Activated CD8-positive, alpha-beta memory T cell treated with anti-CD3 and anti-CD28 coated beads, Interleukin-2, amount 50 U/mL, for 48 hours (primary cell): ENCODE measurements around the gene SLC9B2.

Experiments
- DNase-seq: peaks from one replicate; pipeline ENCODE4 v3.0.0-alpha.2; 2020

The SLC9B2 gene, protein sequence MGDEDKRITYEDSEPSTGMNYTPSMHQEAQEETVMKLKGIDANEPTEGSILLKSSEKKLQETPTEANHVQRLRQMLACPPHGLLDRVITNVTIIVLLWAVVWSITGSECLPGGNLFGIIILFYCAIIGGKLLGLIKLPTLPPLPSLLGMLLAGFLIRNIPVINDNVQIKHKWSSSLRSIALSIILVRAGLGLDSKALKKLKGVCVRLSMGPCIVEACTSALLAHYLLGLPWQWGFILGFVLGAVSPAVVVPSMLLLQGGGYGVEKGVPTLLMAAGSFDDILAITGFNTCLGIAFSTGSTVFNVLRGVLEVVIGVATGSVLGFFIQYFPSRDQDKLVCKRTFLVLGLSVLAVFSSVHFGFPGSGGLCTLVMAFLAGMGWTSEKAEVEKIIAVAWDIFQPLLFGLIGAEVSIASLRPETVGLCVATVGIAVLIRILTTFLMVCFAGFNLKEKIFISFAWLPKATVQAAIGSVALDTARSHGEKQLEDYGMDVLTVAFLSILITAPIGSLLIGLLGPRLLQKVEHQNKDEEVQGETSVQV

DNA sequence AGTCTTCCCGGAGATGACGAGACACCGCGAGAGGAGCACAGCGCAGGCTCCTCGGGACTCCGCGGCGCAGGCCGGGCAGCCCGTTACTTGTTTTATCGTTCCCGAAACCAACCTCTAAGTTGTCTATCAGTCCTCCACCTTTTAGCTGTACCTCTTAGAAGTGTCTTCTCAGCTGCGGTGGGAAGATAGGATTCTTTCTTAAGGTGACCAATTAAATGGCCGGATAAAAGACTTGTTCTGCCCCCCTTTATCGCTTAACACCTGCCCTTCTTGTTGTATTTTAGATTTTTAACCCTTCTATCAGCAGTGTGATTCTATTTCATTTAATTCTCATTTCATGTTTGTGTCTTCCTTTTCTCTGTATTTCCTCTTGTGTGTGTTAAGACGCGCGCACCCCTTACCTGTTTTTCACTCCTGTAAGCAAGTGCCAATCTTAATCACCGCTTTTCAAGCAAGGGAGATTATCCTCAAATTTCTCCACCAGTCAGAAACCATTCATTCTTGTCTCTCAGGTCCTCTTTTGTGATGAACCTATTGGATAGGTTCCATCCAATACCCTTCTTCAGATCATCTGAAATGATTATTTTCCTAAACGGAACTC lies at the start of gene SLC9B2:
TSS of gene SLC9B2 (minus strand) at position 15 of the 601 bp plus-strand sequence. CDS start 9,211 bp downstream, outside the sequence.
- no peak for DNase-seq

DNA sequence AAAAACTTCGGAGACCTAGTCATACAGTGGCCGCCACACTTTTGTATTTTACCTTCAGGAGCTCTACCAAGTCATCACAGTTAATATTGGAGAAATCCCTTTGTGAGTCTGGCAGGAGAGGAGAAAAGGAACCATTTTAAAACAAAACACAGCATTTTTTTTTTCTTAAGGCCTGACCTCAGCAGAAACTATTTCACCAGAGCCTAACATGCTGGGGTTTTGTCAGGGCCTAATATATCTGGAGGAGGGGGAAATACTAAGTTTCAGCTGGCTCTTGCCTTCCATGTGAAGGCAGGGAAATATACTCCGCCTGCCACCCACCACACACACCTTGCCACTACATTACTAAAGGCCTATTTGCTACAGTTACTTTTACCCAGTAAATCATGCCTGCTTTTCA lies 49.6 kb upstream of the SLC9B2 start:
- DNase-seq, result no peak

DNA sequence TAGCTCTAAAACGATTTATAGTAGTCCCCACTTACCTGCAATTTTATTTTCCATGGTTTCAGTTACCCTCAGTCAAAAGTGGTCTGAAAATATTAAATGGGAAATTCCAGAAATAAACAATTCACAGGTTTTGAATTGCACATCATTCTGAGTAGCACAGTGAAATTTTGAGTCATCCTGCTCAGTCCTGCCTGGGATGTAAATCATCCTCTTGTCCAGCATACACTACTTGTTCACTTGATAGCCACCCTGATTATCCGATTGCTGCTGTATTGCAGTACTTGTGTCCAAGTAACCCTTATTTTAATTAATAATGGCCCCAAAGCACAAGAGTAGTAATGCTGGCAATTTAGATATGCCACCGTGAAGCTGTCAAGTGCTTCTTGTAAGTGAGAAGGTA lies 46.6 kb upstream of the SLC9B2 start:
- DNase-seq, result no peak

DNA sequence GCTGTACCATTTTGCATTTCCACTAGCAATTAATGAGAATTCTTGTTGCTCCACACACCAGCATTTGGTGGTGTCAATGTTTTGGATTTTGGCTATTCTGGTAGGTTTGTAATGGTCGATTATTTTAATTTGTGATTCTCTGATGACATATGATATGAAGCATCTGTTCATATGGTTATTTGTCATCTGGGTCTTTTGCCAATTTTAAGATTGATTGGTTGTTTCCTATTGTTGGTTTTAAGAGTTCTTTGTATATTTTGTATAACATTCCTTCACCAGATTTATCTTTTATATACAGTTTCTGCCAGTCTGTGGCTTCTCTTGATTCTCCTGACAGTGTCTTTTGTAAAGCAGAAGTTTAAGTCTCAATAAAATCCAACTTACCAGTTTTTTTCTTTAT lies 41.6 kb upstream of the SLC9B2 start:
- no peak for DNase-seq

DNA sequence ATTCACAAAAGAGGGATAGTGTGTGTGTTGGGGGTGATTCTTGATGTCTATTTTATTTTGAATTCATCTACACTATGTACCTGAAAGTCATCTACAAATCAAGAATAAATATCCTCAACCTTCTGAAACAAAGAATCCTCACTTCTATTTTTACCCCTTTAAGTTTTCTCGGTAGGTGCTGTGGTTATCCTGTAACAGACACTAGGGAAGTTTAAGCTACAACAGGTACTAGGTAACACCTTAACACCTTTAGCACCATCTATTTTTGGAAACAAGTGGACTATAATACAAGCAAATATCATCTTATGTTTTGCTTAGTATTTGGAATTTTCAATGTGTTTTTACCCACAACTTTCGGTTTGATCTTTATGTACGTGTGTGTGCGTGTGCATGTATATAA lies 35.0 kb upstream of the SLC9B2 start:
- DNase-seq, result no peak

DNA sequence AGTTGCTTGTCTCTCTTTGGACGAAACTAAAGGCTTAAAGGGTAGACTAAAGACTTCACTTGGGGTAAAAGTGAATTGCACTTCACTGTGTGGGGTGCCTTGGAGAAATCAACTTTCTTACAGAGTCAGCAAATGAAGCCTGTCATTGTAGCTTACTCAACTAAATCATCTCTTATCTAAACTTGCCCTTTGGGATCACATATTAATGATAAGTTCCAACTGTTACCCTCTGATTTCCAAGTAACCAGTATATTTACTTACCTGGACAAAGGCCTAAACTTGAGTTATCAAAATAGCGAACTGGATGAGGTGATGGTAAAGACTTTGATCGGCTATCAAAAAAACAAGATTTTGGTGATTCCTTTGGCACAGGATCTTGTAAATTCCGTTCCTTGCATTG lies 32.0 kb upstream of the SLC9B2 start:
- DNase-seq, result no peak

DNA sequence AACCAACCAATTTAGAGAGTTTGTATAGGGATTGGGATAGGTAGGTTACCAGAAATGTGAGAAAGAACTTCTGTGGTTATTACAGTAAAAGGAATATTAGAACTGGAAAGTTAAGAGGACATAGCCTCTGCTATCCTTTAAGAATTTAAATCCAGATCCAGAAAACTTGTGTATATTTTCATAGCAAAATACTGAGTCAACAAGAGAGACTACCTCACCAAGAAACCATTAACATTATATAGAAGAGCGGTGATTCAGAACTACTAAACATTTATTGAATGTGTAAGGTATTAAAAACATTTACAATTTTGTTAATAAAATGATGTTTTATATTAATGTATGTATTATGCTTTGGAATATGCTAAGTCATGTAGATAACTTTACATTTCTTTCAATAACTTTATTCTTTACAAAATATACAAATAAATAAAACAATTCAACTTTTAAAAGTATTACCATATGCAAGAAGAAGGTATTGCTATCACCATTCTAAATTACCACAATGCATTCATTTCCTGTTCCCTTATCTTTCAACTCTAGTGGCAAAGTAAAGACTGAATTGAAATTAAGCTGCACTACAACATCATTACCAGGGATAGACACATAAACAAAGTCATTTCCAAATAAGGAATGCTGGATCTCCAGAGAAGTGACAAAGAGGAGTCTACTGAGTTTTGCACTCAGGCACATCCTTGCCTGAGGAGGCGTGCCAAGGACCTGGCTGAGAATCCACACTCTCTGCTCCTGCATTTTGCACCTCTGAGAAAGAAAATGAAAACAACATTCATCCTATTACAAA lies 29.2 kb upstream of the SLC9B2 start:
- no peak for DNase-seq

DNA sequence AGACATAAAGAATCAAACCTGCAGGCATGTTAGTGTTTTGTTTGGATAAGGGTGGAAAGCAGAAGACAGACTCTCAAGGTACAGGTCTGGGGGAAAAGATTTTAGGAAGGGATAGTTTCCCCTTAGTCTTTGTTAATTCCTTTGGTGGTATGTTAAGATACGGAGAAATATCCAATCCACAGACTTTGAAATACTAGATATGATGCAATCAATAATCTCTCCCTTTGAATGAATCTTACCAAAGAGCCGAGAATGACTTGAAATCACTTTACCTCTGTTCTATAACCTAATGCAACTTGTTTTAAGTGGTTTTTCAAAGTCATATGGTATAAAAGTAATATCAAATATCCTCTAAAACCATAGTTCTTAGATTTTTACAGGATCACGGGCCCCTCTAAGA lies 28.3 kb upstream of the SLC9B2 start:
- DNase-seq, result no peak

DNA sequence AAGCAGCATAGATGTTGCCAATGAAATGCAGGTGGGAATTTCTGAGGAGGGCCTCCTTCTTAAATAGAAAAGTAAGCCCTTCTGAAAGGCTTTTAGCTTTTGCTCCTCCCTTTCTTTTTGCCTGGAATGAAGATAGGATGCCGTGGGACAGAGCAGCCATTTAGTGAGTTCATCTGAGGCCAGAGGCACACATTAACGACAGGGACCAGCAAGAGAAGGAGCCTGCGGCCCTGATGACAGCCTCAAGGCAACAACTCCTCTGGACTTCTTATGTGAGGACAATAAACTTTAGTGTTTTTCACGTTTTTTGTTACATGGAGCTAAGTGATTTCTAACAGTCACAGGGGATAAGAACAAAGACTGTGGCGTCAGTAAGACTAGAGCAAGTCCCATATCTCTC lies 24.1 kb upstream of the SLC9B2 start:
- DNase-seq, result no peak

DNA sequence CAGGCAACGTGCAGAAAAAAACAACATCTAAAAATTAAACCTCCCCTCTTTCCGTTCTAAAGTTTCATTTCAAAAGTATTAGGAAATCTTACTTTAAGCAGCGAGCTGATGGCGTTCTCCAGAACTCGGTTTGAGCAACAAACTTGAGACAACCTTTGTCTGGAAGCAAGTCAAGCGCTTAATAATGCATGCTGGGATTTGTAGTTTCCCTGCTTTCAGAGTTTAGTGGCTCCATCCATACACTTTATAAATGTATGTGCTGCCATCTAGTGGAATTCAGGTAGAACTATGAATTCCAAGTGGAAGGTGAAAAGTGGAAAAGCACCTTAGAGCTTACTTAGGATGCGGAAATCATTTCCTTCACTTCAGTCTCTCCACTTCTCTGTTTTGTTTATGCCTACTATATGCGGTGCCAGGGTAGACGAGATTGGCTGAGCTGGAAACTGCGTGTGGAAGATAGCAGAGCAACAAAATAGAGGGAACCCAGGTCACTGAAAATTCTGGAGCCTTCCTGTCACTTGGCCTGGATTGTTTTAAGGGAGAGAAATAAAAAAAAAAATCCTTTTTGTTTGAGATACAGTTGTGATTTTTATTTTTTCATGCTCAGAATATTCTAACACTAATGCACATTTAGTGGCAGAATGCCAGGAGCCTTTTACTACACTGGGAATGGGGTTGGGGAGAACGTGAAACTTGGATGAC lies 23.3 kb upstream of the SLC9B2 start, which contains the start of gene BDH2:
TSS of gene BDH2 (minus strand) at position 144 of the 702 bp plus-strand sequence. CDS start 3,580 bp downstream, outside the sequence.
- no peak for DNase-seq

DNA sequence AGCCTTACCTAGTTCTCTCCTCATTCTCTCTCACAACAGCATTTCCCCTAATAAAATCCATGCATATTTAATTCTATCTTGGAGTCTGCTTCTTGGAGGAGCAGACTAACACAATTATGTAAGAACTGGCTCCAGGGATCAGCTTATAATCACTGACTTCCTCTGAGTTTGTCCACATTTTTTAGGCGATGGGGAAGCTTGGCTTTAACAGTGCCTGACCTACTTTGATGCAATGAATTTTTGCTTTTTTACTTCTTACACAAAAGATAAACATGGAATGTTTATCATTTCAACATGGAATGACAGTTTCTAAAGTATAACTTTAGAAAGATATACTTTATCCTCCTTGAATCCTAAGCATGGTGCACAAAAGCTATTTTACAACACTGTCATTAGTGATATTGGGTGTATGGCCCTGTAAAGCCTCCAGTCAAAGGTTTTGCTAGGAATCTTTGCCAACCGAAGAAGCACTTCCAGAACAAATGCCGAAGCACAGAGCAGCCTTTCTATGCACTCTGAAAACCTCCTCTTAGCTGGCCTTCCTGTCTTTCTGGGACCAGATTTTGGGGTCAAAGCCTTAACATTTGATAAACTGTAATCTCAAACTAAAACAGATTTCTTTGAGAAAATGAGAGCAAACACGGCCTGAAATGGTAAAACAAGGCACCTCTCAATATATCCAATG lies 22.3 kb upstream of the SLC9B2 start:
- DNase-seq, result no peak

DNA sequence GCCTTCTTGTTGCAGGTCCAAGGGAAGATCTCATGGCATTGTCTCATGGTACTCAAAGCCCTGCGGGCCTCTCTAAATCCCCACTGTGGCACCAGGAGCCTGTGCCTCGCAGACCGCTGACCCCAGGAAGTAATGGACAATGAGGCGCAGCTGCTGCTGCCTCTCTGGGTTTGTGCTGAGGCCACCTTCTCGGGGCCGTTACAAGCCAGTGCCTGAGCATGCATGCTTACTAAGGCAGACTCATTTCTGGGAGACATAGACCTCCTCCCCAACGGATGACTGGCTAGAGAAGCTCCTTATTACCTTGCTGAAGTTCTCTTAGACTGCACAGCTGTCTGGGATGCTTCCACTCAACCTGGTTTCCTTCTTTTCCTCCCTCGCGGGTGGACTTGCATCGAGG lies 21.8 kb upstream of the SLC9B2 start:
- DNase-seq, result no peak

DNA sequence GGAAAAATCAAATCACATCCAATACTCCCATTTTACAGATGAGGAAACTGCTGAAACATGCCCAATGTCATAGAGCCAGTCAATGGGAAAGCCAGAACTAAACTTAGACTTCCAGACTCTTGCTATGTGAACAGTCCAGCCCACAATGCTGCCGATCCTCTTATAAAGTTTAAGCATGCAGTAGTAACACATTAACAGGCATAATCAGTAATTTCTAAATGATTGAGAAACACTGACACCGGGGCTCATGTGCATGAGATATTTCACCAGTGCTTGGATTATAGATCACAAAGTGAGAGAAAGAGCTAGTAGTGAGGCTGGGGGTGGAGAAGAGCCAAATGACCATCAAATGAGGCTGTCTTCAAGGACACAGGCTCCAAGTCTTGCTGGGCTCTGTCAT lies 20.6 kb upstream of the SLC9B2 start:
- DNase-seq, result no peak

DNA sequence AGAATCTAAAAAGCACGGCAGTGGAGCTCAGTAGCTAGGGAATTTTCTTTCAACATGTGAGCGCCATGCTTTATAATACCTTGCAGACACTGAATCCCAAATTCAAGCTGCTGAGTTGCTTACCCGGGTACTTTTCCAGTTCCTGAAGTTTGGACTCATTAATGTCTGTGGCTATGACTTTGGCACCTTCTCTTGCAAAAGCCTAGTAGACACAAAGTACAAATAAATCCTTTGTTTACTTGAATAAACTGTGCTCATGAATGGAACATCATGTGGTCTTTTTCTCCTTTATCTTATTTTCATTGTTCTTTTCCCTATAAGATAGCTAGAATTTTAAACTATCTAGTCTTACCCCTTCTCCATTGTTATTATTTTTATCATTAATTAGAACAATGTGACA lies 18.5 kb upstream of the SLC9B2 start:
- no peak for DNase-seq

DNA sequence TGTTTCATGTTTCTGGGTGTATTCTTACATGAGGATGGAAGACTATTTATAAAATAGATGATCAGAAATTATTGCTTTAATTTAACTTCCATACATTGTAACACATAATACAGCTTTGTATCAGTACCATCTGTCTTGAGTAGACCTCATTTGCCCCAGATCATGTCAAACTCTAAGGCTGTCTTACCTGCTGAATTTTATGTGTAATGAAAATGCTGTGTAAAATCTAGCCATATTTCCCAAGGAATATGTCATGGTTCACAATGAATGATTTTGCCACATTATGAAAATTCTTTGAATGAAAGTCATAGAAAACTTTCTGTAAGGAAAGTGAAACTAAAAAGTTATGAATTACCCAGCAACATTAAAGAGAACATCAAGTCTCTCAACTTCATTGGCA lies 15.7 kb upstream of the SLC9B2 start:
- no peak for DNase-seq

DNA sequence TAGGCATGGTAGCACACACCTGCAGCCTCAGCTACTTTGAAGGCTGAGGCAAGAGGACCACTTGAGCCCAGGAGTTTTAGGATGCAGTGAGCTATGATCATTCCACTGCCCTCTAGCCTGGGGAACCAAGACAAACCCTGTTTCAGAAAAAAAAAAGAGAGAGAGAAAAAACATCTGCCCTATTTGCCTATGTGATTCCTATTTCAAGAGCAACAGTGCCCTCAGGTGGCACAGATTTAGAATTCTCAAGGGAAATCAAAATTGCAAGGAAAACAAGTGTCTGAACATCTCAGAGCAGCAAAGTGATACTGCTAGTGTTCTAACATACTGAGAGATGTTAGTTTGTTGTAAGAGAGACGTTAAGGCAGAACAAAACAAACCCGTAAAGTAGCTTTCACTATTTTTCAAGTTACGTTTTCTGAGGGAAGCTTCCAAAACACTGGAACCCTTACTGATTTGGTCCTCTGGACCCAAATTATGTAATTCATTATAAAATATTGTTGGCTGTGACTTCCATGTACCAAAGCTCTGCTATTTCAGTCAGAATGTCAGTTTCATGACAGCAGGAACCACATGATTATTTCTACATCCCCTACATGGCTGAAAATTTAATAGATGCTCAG lies 15.2 kb upstream of the SLC9B2 start:
- DNase-seq, result no peak

DNA sequence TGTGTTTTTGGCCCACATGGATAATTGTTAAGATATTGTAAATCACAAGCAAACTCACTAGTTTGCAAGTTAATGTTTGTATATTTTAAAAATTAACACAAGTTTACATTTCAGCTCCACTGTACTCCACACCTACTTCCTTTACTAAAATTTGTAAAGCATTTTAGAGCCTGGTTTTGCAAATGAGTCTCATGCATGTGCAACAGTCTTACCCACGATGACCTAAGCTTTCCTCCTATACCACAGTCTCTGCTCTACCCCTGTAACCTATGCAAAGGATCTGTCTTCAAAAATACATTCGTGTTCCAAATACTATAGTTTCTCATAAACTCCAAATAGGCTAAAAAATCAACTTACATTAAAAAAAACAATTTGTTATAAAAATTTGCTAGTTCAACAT lies 12.9 kb upstream of the SLC9B2 start:
- no peak for DNase-seq

DNA sequence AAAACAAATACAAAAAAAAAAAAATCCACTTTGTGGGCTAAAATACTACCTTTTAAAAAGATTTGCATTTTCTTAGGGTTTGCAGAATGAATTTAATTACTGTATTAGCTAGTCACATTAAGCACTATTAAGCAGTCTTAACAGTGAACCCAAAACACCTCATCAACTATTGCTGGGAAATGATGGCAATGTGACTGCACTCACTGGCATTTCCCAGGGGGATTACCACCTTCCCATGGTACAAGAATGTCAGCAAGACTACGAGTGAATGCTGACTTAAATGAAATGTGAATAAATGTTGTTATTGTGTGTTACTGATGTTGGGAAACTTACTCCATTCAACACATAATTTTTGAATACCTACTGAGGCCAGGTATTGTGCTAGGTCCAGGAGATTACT lies 10.0 kb upstream of the SLC9B2 start:
- no peak for DNase-seq

DNA sequence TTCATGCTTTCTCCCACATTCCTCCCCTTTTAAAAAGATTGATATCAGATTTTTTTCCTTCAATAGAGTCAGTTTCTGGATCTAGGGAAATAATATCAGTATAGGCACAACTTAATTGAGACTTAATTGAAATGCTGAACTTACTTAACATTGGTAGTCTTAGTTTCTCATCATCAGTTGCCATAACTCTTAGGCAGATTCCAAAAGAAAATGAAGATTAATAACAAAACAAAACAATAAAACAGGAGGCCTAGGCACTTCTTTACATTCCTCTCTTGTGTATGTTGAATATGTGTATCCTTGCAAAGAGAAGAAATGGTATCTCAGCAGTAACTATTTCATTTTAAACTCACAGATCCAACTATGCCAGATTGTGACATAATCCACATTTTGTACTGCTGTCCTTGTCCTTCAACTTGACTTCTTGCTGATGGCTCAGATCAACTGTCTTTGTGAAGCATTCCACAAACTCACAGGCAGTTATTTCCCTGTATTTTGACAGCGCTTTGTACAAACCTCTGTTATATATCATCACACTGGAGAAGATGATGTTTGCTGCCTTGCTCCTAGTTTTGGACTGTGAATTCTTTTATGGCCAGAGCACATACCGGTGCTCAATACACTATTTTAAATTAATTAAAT lies 9.1 kb upstream of the SLC9B2 start:
- DNase-seq, result no peak

DNA sequence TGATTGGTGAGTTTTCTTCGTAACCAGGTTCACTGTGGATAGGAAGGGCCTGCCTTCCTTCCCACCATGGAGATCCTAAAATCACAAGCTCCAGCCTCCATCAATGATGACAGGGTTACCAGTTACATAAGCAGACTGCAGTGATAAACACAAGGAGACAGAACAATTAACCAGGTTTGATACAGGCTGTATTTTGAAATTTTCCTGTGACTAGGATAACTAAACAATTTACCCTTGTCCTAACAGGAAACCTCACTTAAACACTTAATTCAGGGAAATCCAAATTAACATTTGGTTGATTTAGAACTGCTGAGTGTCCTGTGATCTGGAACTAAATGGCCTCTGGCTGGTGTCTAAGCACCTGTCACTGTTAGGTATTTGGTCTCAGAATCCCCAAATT lies 3.1 kb upstream of the SLC9B2 start:
- no peak for DNase-seq
